Measurements from ENCODE around the gene SLC16A2. TPM values are rescaled to one million over a fixed set of nuclear protein-coding genes. Genes with fewer than 3 reads are reported as not detected.
A peak's percentile ranks its signal among the peaks of the same experiment; 100 is the strongest.
"Not testable (repeated sequence)": the region's sequence is repeated elsewhere in the genome, so short reads cannot be mapped to it uniquely, and the experiment has no call there.

SLC16A2 gene
- polyA plus RNA-seq, 1 of the 3 experiments (the other 2 are of a cell fraction), result 10.9 TPM

GRCh38 chrX:74454233-74454632 is 32.9 kb downstream of the SLC16A2 start:
- 52% methylated on average over 3 of the region's 3 CpGs for WGBS (ENCODE audit: low lambda C conversion rate)
- H4K20me1 ChIP-seq (ENCODE audit: insufficient read depth); H3K9me2 ChIP-seq; POLR2A ChIA-PET; H3K4me3 ChIP-seq (ENCODE audit: low read depth in 2 of 2, low read length in 1 of 2); H3K36me3 ChIP-seq (replicated peaks in 1 of 2; ENCODE audit: control insufficient read depth in 1 of 2, insufficient read depth in 2 of 2, low read length in 1 of 2); H3K27ac ChIP-seq (ENCODE audit: low read depth in 2 of 2, low read length in 1 of 2); H3F3A ChIP-seq (replicated peaks; ENCODE audit: insufficient read depth); H2AFZ ChIP-seq (ENCODE audit: low read depth); H3K4me1 ChIP-seq (ENCODE audit: control insufficient read depth in 1 of 2, insufficient read depth in 2 of 2, low read depth in 1 of 2, low read length in 1 of 2); H3K27me3 ChIP-seq (ENCODE audit: insufficient read depth); H3K9ac ChIP-seq; H3K79me2 ChIP-seq (ENCODE audit: insufficient read depth); H3K4me2 ChIP-seq; H3K9me3 ChIP-seq; CTCF ChIA-PET; DNase-seq: not testable (repeated sequence)

- Histone ChIP-seq H3K9me3 (no peaks in the 10 kb centered on the region), H3K4me3 (ENCODE audit: low read depth in 2 of 2, low read length in 1 of 2) (no peak overlapping the region), H3K27ac (ENCODE audit: low read depth in 2 of 2, low read length in 1 of 2) (no peak overlapping the region), H3F3A (replicated peaks; ENCODE audit: insufficient read depth) (no peaks in the 10 kb centered on the region), H3K9me2 (no peaks in the 10 kb centered on the region), H3K4me2 (no peak overlapping the region), H3K36me3 (replicated peaks in 1 of 2; ENCODE audit: control insufficient read depth in 1 of 2, insufficient read depth in 2 of 2, low read length in 1 of 2) (no peaks in the 10 kb centered on the region), H3K79me2 (ENCODE audit: insufficient read depth) (no peaks in the 10 kb centered on the region), H4K20me1 (ENCODE audit: insufficient read depth) (no peaks in the 10 kb centered on the region), H3K9ac (no peak overlapping the region), H3K4me1 (ENCODE audit: control insufficient read depth in 1 of 2, insufficient read depth in 2 of 2, low read depth in 1 of 2, low read length in 1 of 2) (no peaks in the 10 kb centered on the region; a peak in 1 of 4 replicates), H2AFZ (ENCODE audit: low read depth) (no peak overlapping the region), H3K27me3 (ENCODE audit: insufficient read depth) (no peaks in the 10 kb centered on the region)
- DNase-seq, result no peak
- WGBS (ENCODE audit: low lambda C conversion rate), result 0% methylated on average over 1 of the region's 1 CpG
- POLR2A ChIA-PET, result no interaction called here
- TF ChIP-seq FOSL2 (IDR thresholded peaks at IDR 0.05; ENCODE audit: borderline replicate concordance, low read depth), result peak; percentile 33; the same call in 1 of the 2 replicates
- TF ChIP-seq CTCF (IDR thresholded peaks at IDR 0.05), result peak; percentile 32; the same call in 1 of the 2 replicates
- no peak for TF ChIP-seq TAF1 (IDR thresholded peaks at IDR 0.05; ENCODE audit: borderline replicate concordance, low read depth, low read length)
- peak; percentile 32 for TF ChIP-seq RAD21 (IDR thresholded peaks at IDR 0.05; ENCODE audit: low read length)
- TF ChIP-seq MXI1 (IDR thresholded peaks at IDR 0.05; ENCODE audit: low read depth, low read length), result no peak
- no peak for TF ChIP-seq YY1 (IDR thresholded peaks at IDR 0.05; ENCODE audit: low read depth)
- 0 out of 2 replicates have a peak, but pooled peaks have one; percentile 14 for TF ChIP-seq SMC3 (IDR thresholded peaks at IDR 0.05; ENCODE audit: low read depth, low read length)
- peak; percentile 32; the same call in 1 of the 2 replicates for TF ChIP-seq JUND (IDR thresholded peaks at IDR 0.05)
- CTCF ChIA-PET, result no interaction called here
These were observed 37.4 kb downstream of the SLC16A2 start for GRCh38 chrX:74458736-74459135.

- ChIA-PET POLR2A (no interaction called here), CTCF (no interaction called here)
- no peaks in the 10 kb centered on the region; a peak in 1 of 4 replicates for H3K4me1 ChIP-seq (ENCODE audit: control insufficient read depth in 1 of 2, insufficient read depth in 2 of 2, low read depth in 1 of 2, low read length in 1 of 2)
- TF ChIP-seq PBX3 (IDR thresholded peaks at IDR 0.05) (no peak), RXRA (IDR thresholded peaks at IDR 0.05; ENCODE audit: borderline replicate concordance, low read depth) (no peak), TCF12 (IDR thresholded peaks at IDR 0.05) (no peak), RCOR1 (IDR thresholded peaks at IDR 0.05; ENCODE audit: low read length) (no peak), CHD2 (IDR thresholded peaks at IDR 0.05; ENCODE audit: low read length, partially characterized antibody) (no peak), JUND (IDR thresholded peaks at IDR 0.05) (no peak), EP300 (IDR thresholded peaks at IDR 0.05; ENCODE audit: borderline replicate concordance in 1 of 2, low read depth in 1 of 2, low read length in 1 of 2) (no peak), SIN3A (IDR thresholded peaks at IDR 0.05; ENCODE audit: borderline replicate concordance, low read depth, low read length) (no peak), TEAD4 (IDR thresholded peaks at IDR 0.05; ENCODE audit: borderline replicate concordance, insufficient read depth) (no peak), EZH2phosphoT487 (IDR thresholded peaks at IDR 0.05; ENCODE audit: borderline replicate concordance, low read depth) (no peak)
- no peaks in the 10 kb centered on the region for H3K27me3 ChIP-seq (ENCODE audit: insufficient read depth)
- WGBS (ENCODE audit: low lambda C conversion rate), result 62% methylated on average over 4 of the region's 4 CpGs
- no peaks in the 10 kb centered on the region for H3K9me2 ChIP-seq
- no peaks in the 10 kb centered on the region for H3K36me3 ChIP-seq (replicated peaks in 1 of 2; ENCODE audit: control insufficient read depth in 1 of 2, insufficient read depth in 2 of 2, low read length in 1 of 2)
- H3K9me3 ChIP-seq, result no peaks in the 10 kb centered on the region
- H3K27ac ChIP-seq (ENCODE audit: low read depth in 2 of 2, low read length in 1 of 2), result no peak overlapping the region
- H4K20me1 ChIP-seq (ENCODE audit: insufficient read depth), result no peaks in the 10 kb centered on the region
- no peak overlapping the region for H3K4me2 ChIP-seq
- no peaks in the 10 kb centered on the region for H3F3A ChIP-seq (replicated peaks; ENCODE audit: insufficient read depth)
- no peaks in the 10 kb centered on the region for H3K79me2 ChIP-seq (ENCODE audit: insufficient read depth)
- H3K9ac ChIP-seq, result no peak overlapping the region
- DNase-seq, result no peak
- H3K4me3 ChIP-seq (ENCODE audit: low read depth in 2 of 2, low read length in 1 of 2), result no peak overlapping the region
- H2AFZ ChIP-seq (ENCODE audit: low read depth), result no peak overlapping the region
These were observed 40.1 kb downstream of the SLC16A2 start for GRCh38 chrX:74461384-74461783.
